GM23338 (cell line): ENCODE data around the gene AARS2. TPM values are rescaled to one million over a fixed set of nuclear protein-coding genes. Genes with fewer than 3 reads are reported as not detected.

Experiments used
- ATAC-seq: fragments of 200-7000 bp; cut with Tn5 transposase; 3 replicates; pipeline ENCODE4 v1.9.1; 2020
- DNase-seq: peaks from one replicate; pipeline ENCODE4 v3.0.0-alpha.2; 2015; ENCODE audit warnings: low spot score
- H2AFZ ChIP-seq: fragments of 200-600 bp; sonication (generic); 2 replicates; pipeline ENCODE4 v1.8.0; 2016; ENCODE audit warnings: antibody characterized with exemption, mild to moderate bottlenecking, moderate library complexity
- H3F3A ChIP-seq: fragments of 200-600 bp; sonication (generic); replicated peaks from 2 replicates; pipeline ENCODE4 v1.8.0; 2017; ENCODE audit warnings: antibody characterized with exemption, mixed run types, low read depth
- H3K27ac ChIP-seq: fragments of 200-600 bp; sonication (generic); 2 replicates; pipeline ENCODE4 v1.6.1; 2016; ENCODE audit warnings: low read depth
- H3K27me3 ChIP-seq: fragments of 200-600 bp; sonication (generic); 2 replicates; pipeline ENCODE4 v1.8.0; 2016; ENCODE audit warnings: mild to moderate bottlenecking, mixed run types, moderate library complexity; ENCODE audit not compliant: insufficient read depth
- H3K36me3 ChIP-seq: fragments of 200-600 bp; sonication (generic); 2 replicates; pipeline ENCODE4 v1.8.0; 2016; ENCODE audit warnings: mild to moderate bottlenecking; ENCODE audit not compliant: insufficient read depth
- H3K4me1 ChIP-seq: fragments of 200-600 bp; sonication (generic); 2 replicates; pipeline ENCODE4 v1.8.0; 2016; ENCODE audit warnings: mild to moderate bottlenecking, moderate library complexity; ENCODE audit not compliant: insufficient read depth
- H3K4me2 ChIP-seq: fragments of 200-600 bp; sonication (generic); 2 replicates; pipeline ENCODE4 v1.7.1; 2017; ENCODE audit warnings: mixed run types
- H3K4me3 ChIP-seq: fragments of 200-600 bp; sonication (generic); 2 replicates; pipeline ENCODE4 v1.6.1; 2016; ENCODE audit warnings: mixed run types
- H3K79me2 ChIP-seq: fragments of 200-600 bp; sonication (generic); replicated peaks from 2 replicates; pipeline ENCODE4 v1.8.0; 2017; ENCODE audit warnings: mild to moderate bottlenecking; ENCODE audit not compliant: insufficient read depth
- H3K9me2 ChIP-seq: fragments of 200-600 bp; sonication (generic); 2 replicates; pipeline ENCODE4 v1.8.0; 2017; ENCODE audit not compliant: insufficient read depth
- H4K20me1 ChIP-seq: fragments of 200-600 bp; sonication (generic); replicated peaks from 2 replicates; pipeline ENCODE4 v1.8.0; 2017; ENCODE audit warnings: mild to moderate bottlenecking; ENCODE audit not compliant: insufficient read depth
- H3K27ac Mint-ChIP-seq: 2 replicates; pipeline ENCODE4 v1.8.0; 2020; ENCODE audit warnings: inconsistent platforms, mild to moderate bottlenecking, moderate library complexity, mixed read lengths
- H3K27me3 Mint-ChIP-seq: 3 replicates; pipeline ENCODE4 v1.8.0; 2022; ENCODE audit warnings: low read depth, mild to moderate bottlenecking, moderate library complexity, mixed read lengths, inconsistent platforms; ENCODE audit not compliant: insufficient read depth, poor library complexity
- H3K36me3 Mint-ChIP-seq: 3 replicates; pipeline ENCODE4 v1.8.0; 2021; ENCODE audit warnings: low read depth, mild to moderate bottlenecking, inconsistent platforms, moderate library complexity, mixed read lengths
- H3K4me1 Mint-ChIP-seq: 3 replicates; pipeline ENCODE4 v1.8.0; 2020; ENCODE audit warnings: mild to moderate bottlenecking, inconsistent platforms, mixed read lengths
- H3K4me3 Mint-ChIP-seq: 3 replicates; pipeline ENCODE4 v1.8.0; 2021; ENCODE audit warnings: moderate library complexity, mild to moderate bottlenecking, inconsistent platforms, mixed read lengths
- H3K9me3 Mint-ChIP-seq: 3 replicates; pipeline ENCODE4 v1.8.0; 2020; ENCODE audit warnings: moderate library complexity, mild to moderate bottlenecking, inconsistent platforms, mixed read lengths
- CREB1 ChIP-seq: fragments of 250-450 bp; sonication (Bioruptor Pico); IDR thresholded peaks from 2 replicates; pipeline ENCODE4 v1.5.0; 2020; ENCODE audit warnings: low read depth, mild to moderate bottlenecking, moderate library complexity
- EZH2 ChIP-seq: fragments of 200-600 bp; sonication (generic); IDR thresholded peaks from one replicate; pipeline ENCODE4 v1.8.0; 2017; ENCODE audit warnings: antibody characterized with exemption, mild to moderate bottlenecking, low read depth; ENCODE audit not compliant: unreplicated experiment
- EZH2phosphoT487 ChIP-seq: fragments of 200-600 bp; sonication (generic); IDR thresholded peaks from one replicate; pipeline ENCODE4 v1.8.1; 2018; ENCODE audit warnings: antibody characterized with exemption; ENCODE audit not compliant: unreplicated experiment
- JUNB ChIP-seq: IDR thresholded peaks from one replicate; pipeline ENCODE4 v1.6.1; 2016; ENCODE audit warnings: antibody characterized with exemption; ENCODE audit not compliant: unreplicated experiment
- ZNF114 ChIP-seq: fragments of 250-450 bp; sonication (Bioruptor Pico); IDR thresholded peaks from 2 replicates; pipeline ENCODE4 v1.5.0; 2020; ENCODE audit warnings: mild to moderate bottlenecking, moderate library complexity
- ZNF331 ChIP-seq: fragments of 250-450 bp; sonication (Bioruptor Pico); IDR thresholded peaks from 2 replicates; pipeline ENCODE4 v1.5.0; 2020; ENCODE audit warnings: low read depth, mild to moderate bottlenecking, moderate library complexity
- polyA plus RNA-seq: library from polyadenylated mRNA; unstranded; fragments of >200 nt; fragmentation: Nextera tagmentation; extraction: Ambion mirVana; gene quantifications from 2 replicates; pipeline ENCODE4 v1.2.1, GENCODE V29; 2016
- total RNA-seq: library from RNA; depleted of rRNA; stranded (reverse); fragments of >200 nt; shearing (Covaris generic); gene quantifications from 2 replicates; pipeline ENCODE4 v1.2.3, GENCODE V29; 2014
- TF ChIP-seq, protein P1 (sequence below): fragments of 250-450 bp; sonication (Bioruptor Pico); IDR thresholded peaks from 2 replicates; pipeline ENCODE4 v1.5.0; 2020; ENCODE audit warnings: mild to moderate bottlenecking, moderate library complexity
- TF ChIP-seq, protein P2 (sequence below), 2 experiments: fragments of 200-600 bp in 1 of 2; sonication (generic) in 1 of 2; conservative IDR thresholded peaks; 2 replicates each; pipeline versions ENCODE4 v1.5.1 to v1.6.1; 2016 to 2017; ENCODE audit warnings: antibody characterized with exemption in 2 of 2, low read depth in 2 of 2, mild to moderate bottlenecking in 2 of 2, moderate library complexity in 1 of 2
- TF ChIP-seq, protein P3 (sequence below): IDR thresholded peaks from 2 replicates; pipeline ENCODE4 v1.6.1; 2016; ENCODE audit warnings: antibody characterized with exemption

AARS2 gene
- total and polyA plus RNA-seq, 2 experiments from 2014 or later: 6.5 to 23.2 TPM

DNA sequence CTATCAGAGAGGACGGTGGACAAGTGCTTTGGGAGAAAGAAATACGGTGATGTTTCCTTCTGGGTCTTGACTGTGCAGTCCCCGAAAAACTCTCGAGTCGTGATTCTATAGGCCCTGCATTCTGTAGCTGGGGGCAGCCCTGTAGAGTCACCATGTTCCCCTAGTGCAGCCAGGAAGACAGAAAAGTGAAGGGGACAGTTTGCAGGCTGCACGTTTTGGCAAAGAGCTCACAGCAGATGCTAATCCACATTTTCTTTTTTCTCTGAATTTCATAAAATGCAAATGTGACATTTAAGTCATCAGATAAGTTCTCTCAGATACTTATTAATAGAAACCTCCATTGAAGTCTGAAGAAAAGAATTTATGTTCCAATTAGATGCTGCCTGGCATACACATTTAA is 48.8 kb upstream of the AARS2 start:
- Histone ChIP-seq H4K20me1 (no peaks in the 10 kb centered on the region), H3K9me2 (no peaks in the 10 kb centered on the region), H2AFZ (peak overlapping the region; percentile 85; the same call in 1 of the 2 replicates), H3K27ac (no peak overlapping the region), H3F3A (no peaks in the 10 kb centered on the region), H3K36me3 (no peaks in the 10 kb centered on the region), H3K79me2 (no peaks in the 10 kb centered on the region), H3K4me2 (no peak overlapping the region), H3K4me1 (no peaks in the 10 kb centered on the region), H3K27me3 (no peaks in the 10 kb centered on the region), H3K4me3 (no peak overlapping the region)
- H3K36me3 Mint-ChIP-seq: no peaks in the 10 kb centered on the region
- no peak overlapping the region for H3K4me3 Mint-ChIP-seq
- ATAC-seq: no peak
- DNase-seq: no peak
- no peaks in the 10 kb centered on the region for H3K27me3 Mint-ChIP-seq
- TF ChIP-seq, protein P1, sequence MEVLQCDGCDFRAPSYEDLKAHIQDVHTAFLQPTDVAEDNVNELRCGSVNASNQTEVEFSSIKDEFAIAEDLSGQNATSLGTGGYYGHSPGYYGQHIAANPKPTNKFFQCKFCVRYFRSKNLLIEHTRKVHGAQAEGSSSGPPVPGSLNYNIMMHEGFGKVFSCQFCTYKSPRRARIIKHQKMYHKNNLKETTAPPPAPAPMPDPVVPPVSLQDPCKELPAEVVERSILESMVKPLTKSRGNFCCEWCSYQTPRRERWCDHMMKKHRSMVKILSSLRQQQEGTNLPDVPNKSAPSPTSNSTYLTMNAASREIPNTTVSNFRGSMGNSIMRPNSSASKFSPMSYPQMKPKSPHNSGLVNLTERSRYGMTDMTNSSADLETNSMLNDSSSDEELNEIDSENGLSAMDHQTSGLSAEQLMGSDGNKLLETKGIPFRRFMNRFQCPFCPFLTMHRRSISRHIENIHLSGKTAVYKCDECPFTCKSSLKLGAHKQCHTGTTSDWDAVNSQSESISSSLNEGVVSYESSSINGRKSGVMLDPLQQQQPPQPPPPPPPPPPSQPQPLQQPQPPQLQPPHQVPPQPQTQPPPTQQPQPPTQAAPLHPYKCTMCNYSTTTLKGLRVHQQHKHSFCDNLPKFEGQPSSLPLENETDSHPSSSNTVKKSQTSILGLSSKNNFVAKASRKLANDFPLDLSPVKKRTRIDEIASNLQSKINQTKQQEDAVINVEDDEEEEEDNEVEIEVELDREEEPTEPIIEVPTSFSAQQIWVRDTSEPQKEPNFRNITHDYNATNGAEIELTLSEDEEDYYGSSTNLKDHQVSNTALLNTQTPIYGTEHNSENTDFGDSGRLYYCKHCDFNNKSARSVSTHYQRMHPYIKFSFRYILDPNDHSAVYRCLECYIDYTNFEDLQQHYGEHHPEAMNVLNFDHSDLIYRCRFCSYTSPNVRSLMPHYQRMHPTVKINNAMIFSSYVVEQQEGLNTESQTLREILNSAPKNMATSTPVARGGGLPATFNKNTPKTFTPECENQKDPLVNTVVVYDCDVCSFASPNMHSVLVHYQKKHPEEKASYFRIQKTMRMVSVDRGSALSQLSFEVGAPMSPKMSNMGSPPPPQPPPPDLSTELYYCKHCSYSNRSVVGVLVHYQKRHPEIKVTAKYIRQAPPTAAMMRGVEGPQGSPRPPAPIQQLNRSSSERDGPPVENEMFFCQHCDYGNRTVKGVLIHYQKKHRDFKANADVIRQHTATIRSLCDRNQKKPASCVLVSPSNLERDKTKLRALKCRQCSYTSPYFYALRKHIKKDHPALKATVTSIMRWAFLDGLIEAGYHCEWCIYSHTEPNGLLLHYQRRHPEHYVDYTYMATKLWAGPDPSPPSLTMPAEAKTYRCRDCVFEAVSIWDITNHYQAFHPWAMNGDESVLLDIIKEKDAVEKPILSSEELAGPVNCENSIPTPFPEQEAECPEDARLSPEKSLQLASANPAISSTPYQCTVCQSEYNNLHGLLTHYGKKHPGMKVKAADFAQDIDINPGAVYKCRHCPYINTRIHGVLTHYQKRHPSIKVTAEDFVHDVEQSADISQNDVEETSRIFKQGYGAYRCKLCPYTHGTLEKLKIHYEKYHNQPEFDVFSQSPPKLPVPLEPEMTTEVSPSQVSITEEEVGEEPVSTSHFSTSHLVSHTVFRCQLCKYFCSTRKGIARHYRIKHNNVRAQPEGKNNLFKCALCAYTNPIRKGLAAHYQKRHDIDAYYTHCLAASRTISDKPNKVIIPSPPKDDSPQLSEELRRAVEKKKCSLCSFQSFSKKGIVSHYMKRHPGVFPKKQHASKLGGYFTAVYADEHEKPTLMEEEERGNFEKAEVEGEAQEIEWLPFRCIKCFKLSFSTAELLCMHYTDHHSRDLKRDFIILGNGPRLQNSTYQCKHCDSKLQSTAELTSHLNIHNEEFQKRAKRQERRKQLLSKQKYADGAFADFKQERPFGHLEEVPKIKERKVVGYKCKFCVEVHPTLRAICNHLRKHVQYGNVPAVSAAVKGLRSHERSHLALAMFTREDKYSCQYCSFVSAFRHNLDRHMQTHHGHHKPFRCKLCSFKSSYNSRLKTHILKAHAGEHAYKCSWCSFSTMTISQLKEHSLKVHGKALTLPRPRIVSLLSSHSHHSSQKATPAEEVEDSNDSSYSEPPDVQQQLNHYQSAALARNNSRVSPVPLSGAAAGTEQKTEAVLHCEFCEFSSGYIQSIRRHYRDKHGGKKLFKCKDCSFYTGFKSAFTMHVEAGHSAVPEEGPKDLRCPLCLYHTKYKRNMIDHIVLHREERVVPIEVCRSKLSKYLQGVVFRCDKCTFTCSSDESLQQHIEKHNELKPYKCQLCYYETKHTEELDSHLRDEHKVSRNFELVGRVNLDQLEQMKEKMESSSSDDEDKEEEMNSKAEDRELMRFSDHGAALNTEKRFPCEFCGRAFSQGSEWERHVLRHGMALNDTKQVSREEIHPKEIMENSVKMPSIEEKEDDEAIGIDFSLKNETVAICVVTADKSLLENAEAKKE (CRISPR knock-in tag): no peak
- TF ChIP-seq CREB1 (CRISPR knock-in tag): no peak
- TF ChIP-seq EZH2: no peak
- no peaks in the 10 kb centered on the region; the same call in 2 of the 3 replicates for H3K4me1 Mint-ChIP-seq
- H3K27ac Mint-ChIP-seq: no peak overlapping the region
- H3K9me3 Mint-ChIP-seq: no peaks in the 10 kb centered on the region; the same call in 2 of the 3 replicates

DNA sequence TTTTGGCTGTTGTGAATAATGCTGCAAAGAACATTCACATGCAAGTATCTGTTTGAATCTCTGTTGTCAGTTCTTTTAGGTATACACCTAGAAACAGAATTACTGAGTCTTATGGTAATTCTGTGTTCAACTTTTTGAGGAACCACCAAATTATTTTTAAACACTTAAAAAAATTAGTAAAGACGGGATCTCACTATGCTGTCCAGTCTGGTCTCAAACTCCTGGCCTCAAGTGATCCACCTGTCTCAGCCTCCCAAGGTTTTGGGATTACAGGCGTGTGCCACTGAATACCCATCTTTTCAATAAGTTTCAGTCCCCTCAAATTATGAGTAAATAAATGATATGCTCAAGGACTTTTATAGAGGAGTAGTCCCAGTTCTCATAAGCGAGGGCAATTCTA is 46.8 kb upstream of the AARS2 start:
- no peak for ATAC-seq
- DNase-seq: no peak
- Mint-ChIP-seq H3K36me3 (no peaks in the 10 kb centered on the region), H3K27ac (no peak overlapping the region), H3K4me3 (no peak overlapping the region), H3K27me3 (no peaks in the 10 kb centered on the region), H3K9me3 (no peaks in the 10 kb centered on the region; the same call in 2 of the 3 replicates), H3K4me1 (no peaks in the 10 kb centered on the region; the same call in 2 of the 3 replicates)
- Histone ChIP-seq H2AFZ (no peak overlapping the region), H3K36me3 (no peaks in the 10 kb centered on the region), H3K4me3 (no peak overlapping the region), H3K79me2 (no peaks in the 10 kb centered on the region), H3K4me2 (no peak overlapping the region), H3F3A (no peaks in the 10 kb centered on the region), H3K27ac (no peak overlapping the region), H3K4me1 (no peaks in the 10 kb centered on the region), H3K9me2 (no peaks in the 10 kb centered on the region), H4K20me1 (no peaks in the 10 kb centered on the region), H3K27me3 (no peaks in the 10 kb centered on the region)
- TF ChIP-seq, protein P2, sequence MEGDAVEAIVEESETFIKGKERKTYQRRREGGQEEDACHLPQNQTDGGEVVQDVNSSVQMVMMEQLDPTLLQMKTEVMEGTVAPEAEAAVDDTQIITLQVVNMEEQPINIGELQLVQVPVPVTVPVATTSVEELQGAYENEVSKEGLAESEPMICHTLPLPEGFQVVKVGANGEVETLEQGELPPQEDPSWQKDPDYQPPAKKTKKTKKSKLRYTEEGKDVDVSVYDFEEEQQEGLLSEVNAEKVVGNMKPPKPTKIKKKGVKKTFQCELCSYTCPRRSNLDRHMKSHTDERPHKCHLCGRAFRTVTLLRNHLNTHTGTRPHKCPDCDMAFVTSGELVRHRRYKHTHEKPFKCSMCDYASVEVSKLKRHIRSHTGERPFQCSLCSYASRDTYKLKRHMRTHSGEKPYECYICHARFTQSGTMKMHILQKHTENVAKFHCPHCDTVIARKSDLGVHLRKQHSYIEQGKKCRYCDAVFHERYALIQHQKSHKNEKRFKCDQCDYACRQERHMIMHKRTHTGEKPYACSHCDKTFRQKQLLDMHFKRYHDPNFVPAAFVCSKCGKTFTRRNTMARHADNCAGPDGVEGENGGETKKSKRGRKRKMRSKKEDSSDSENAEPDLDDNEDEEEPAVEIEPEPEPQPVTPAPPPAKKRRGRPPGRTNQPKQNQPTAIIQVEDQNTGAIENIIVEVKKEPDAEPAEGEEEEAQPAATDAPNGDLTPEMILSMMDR (conservative IDR thresholded peaks at IDR 0.05; ENCODE audit: low read depth in 2 of 2): no peak
- no peak for TF ChIP-seq JUNB
- no peak for TF ChIP-seq ZNF331 (CRISPR knock-in tag)
- no peak for TF ChIP-seq ZNF114 (CRISPR knock-in tag)
- no peak for TF ChIP-seq EZH2phosphoT487
- no peak for TF ChIP-seq EZH2
- TF ChIP-seq, protein P3, sequence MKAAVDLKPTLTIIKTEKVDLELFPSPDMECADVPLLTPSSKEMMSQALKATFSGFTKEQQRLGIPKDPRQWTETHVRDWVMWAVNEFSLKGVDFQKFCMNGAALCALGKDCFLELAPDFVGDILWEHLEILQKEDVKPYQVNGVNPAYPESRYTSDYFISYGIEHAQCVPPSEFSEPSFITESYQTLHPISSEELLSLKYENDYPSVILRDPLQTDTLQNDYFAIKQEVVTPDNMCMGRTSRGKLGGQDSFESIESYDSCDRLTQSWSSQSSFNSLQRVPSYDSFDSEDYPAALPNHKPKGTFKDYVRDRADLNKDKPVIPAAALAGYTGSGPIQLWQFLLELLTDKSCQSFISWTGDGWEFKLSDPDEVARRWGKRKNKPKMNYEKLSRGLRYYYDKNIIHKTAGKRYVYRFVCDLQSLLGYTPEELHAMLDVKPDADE: no peak
